ENCODE data around the gene IFNA13.

DNA sequence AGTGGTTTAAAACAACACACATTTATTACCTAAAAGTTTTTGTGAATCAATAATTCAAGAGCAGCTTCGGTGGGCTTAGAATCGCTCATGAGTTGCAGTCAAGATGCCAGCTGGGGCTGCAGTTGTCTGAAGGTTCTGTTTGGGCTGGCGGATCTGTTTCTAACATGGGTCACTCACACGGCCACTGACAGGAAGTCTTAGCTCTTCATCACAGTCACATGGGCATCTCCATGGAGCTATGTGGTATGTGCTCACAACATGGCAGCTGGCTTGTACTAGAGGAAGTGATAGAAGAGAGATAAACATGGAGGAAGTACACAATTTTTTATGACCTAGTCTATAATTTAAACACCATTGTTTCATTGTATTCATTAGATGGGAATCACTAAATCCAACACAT is 43.8 kb downstream of the IFNA13 start:
- no peak for TF ChIP-seq CHD4 (IDR thresholded peaks at IDR 0.05; ENCODE audit: borderline replicate concordance)
- TF ChIP-seq, protein P1, sequence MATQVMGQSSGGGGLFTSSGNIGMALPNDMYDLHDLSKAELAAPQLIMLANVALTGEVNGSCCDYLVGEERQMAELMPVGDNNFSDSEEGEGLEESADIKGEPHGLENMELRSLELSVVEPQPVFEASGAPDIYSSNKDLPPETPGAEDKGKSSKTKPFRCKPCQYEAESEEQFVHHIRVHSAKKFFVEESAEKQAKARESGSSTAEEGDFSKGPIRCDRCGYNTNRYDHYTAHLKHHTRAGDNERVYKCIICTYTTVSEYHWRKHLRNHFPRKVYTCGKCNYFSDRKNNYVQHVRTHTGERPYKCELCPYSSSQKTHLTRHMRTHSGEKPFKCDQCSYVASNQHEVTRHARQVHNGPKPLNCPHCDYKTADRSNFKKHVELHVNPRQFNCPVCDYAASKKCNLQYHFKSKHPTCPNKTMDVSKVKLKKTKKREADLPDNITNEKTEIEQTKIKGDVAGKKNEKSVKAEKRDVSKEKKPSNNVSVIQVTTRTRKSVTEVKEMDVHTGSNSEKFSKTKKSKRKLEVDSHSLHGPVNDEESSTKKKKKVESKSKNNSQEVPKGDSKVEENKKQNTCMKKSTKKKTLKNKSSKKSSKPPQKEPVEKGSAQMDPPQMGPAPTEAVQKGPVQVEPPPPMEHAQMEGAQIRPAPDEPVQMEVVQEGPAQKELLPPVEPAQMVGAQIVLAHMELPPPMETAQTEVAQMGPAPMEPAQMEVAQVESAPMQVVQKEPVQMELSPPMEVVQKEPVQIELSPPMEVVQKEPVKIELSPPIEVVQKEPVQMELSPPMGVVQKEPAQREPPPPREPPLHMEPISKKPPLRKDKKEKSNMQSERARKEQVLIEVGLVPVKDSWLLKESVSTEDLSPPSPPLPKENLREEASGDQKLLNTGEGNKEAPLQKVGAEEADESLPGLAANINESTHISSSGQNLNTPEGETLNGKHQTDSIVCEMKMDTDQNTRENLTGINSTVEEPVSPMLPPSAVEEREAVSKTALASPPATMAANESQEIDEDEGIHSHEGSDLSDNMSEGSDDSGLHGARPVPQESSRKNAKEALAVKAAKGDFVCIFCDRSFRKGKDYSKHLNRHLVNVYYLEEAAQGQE (IDR thresholded peaks at IDR 0.05): no peak
- TF ChIP-seq, protein P2, sequence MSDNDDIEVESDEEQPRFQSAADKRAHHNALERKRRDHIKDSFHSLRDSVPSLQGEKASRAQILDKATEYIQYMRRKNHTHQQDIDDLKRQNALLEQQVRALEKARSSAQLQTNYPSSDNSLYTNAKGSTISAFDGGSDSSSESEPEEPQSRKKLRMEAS (IDR thresholded peaks at IDR 0.05): no peak

Data from A549 (cell line).